ENCODE results near the gene OR4N5. TPM values are rescaled to one million over a fixed set of nuclear protein-coding genes. Genes with fewer than 3 reads are reported as not detected.

OR4N5 gene
- total RNA-seq, 1 experiment from 2014 or later: not detected

- ATAC-seq (no peak), DNase-seq (ENCODE audit: low read depth, low spot score) (no peak)
- no peak overlapping the region for H3K27ac ChIP-seq (ENCODE audit: low read depth, low read length)
- no peak overlapping the region for H2AFZ ChIP-seq (ENCODE audit: low read depth, low read length, poor library complexity, severe bottlenecking)
- no peaks in the 10 kb centered on the region for H3K9me2 ChIP-seq (ENCODE audit: insufficient read depth)
- no peaks in the 10 kb centered on the region for H3K9me3 ChIP-seq (ENCODE audit: control insufficient read depth in 1 of 2, insufficient read depth in 1 of 2, low read depth in 1 of 2, low read length in 2 of 2)
- TF ChIP-seq SRF (IDR thresholded peaks at IDR 0.05; ENCODE audit: low read depth) (no peak), ZFX (IDR thresholded peaks at IDR 0.05) (no peak), RAD21 (IDR thresholded peaks at IDR 0.05; ENCODE audit: low read depth) (no peak), TCF7L2 (IDR thresholded peaks at IDR 0.05; ENCODE audit: borderline replicate concordance, extremely low read depth, insufficient read depth, insufficient read length) (no peak), JUND (IDR thresholded peaks at IDR 0.05) (no peak)
- RAD21 ChIA-PET (ENCODE audit: low non-redundant PET in 1 of 2, low total read pairs in 2 of 2, uncharacterized antibody in 2 of 2, unreplicated experiment in 2 of 2): no interaction called here
- no peak overlapping the region for H3K4me2 ChIP-seq (ENCODE audit: low read length)
- POLR2A ChIA-PET: no interaction called here
- no peaks in the 10 kb centered on the region; the same call in 1 of the 2 replicates for H4K20me1 ChIP-seq (ENCODE audit: insufficient read depth)
- H3K9ac ChIP-seq (ENCODE audit: low read length): no peak overlapping the region
- no TSS peak for BruUV-seq (replicated peaks)
- no peaks in the 10 kb centered on the region for H3K79me2 ChIP-seq (ENCODE audit: insufficient read depth, low read length)
- no peaks in the 10 kb centered on the region for H3K36me3 ChIP-seq (ENCODE audit: control insufficient read depth in 1 of 2, insufficient read depth in 2 of 2, low read length in 2 of 2)
- CTCF ChIA-PET: no interaction called here
- H3K27me3 ChIP-seq (ENCODE audit: insufficient read depth, low read length): no peaks in the 10 kb centered on the region
- H3K4me3 ChIP-seq (replicated peaks in 1 of 2; ENCODE audit: low read depth in 1 of 2, low read length in 2 of 2): no peak overlapping the region
- intact Hi-C loops (cut with micrococcal nuclease): no loop called here
- H3K4me1 ChIP-seq (ENCODE audit: control insufficient read depth in 1 of 2, insufficient read depth in 2 of 2, low read length in 2 of 2): no peaks in the 10 kb centered on the region
Measured at GRCh38 chr14:20179880-20180279, 41.3 kb downstream of the OR4N5 start.

GRCh38 chr14:20180486-20180885, 41.9 kb downstream of the OR4N5 start:
- CTCF ChIA-PET: no interaction called here
- DNase-seq (ENCODE audit: low read depth, low spot score) (no peak), ATAC-seq (no peak)
- BruUV-seq (replicated peaks): no TSS peak
- no peaks in the 10 kb centered on the region for H3K79me2 ChIP-seq (ENCODE audit: insufficient read depth, low read length)
- no peaks in the 10 kb centered on the region for H3K4me1 ChIP-seq (ENCODE audit: control insufficient read depth in 1 of 2, insufficient read depth in 2 of 2, low read length in 2 of 2)
- no peak overlapping the region for H3K4me3 ChIP-seq (replicated peaks in 1 of 2; ENCODE audit: low read depth in 1 of 2, low read length in 2 of 2)
- H3K9me3 ChIP-seq (ENCODE audit: control insufficient read depth in 1 of 2, insufficient read depth in 1 of 2, low read depth in 1 of 2, low read length in 2 of 2): no peaks in the 10 kb centered on the region
- no peaks in the 10 kb centered on the region for H3K9me2 ChIP-seq (ENCODE audit: insufficient read depth)
- H3K36me3 ChIP-seq (ENCODE audit: control insufficient read depth in 1 of 2, insufficient read depth in 2 of 2, low read length in 2 of 2): no peaks in the 10 kb centered on the region
- intact Hi-C loops (cut with micrococcal nuclease): no loop called here
- RAD21 ChIA-PET (ENCODE audit: low non-redundant PET in 1 of 2, low total read pairs in 2 of 2, uncharacterized antibody in 2 of 2, unreplicated experiment in 2 of 2): no interaction called here
- H3K27ac ChIP-seq (ENCODE audit: low read depth, low read length): no peak overlapping the region
- POLR2A ChIA-PET: no interaction called here
- no peak overlapping the region for H3K9ac ChIP-seq (ENCODE audit: low read length)
- no peaks in the 10 kb centered on the region for H3K27me3 ChIP-seq (ENCODE audit: insufficient read depth, low read length)
- TF ChIP-seq ZNF274 (IDR thresholded peaks at IDR 0.05; ENCODE audit: low read depth, low read length): no peak
- no peak for TF ChIP-seq POLR2A (IDR thresholded peaks at IDR 0.05; ENCODE audit: borderline replicate concordance, extremely low read depth, insufficient read depth, insufficient read length)
- TF ChIP-seq POLR2AphosphoS5 (IDR thresholded peaks at IDR 0.05; ENCODE audit: low read depth, low read length): no peak
- no peak for TF ChIP-seq CBX3 (IDR thresholded peaks at IDR 0.05; ENCODE audit: low read depth)
- TF ChIP-seq EGR1 (IDR thresholded peaks at IDR 0.05; ENCODE audit: low read depth): no peak
- TF ChIP-seq CTCF (IDR thresholded peaks at IDR 0.05 in 2 of 3, conservative IDR thresholded peaks at IDR 0.05 in 1 of 3; ENCODE audit: borderline replicate concordance in 1 of 3, insufficient read depth in 1 of 3, low read depth in 2 of 3, low read length in 2 of 3): no peak
- no peak for TF ChIP-seq SP1 (IDR thresholded peaks at IDR 0.05; ENCODE audit: low read depth)
- TF ChIP-seq FOSL1 (IDR thresholded peaks at IDR 0.05; ENCODE audit: low read depth): no peak
- no peak for TF ChIP-seq ATF3 (IDR thresholded peaks at IDR 0.05)
- no peak for TF ChIP-seq RAD21 (IDR thresholded peaks at IDR 0.05; ENCODE audit: low read depth)
- TF ChIP-seq ELF1 (IDR thresholded peaks at IDR 0.05; ENCODE audit: borderline replicate concordance, low read depth): no peak
- TF ChIP-seq MAX (IDR thresholded peaks at IDR 0.05): no peak
- no peak for TF ChIP-seq EZH2 (IDR thresholded peaks at IDR 0.05)
- no peak overlapping the region for H3K4me2 ChIP-seq (ENCODE audit: low read length)
- no peak overlapping the region for H2AFZ ChIP-seq (ENCODE audit: low read depth, low read length, poor library complexity, severe bottlenecking)
- H4K20me1 ChIP-seq (ENCODE audit: insufficient read depth): no peaks in the 10 kb centered on the region
